Putamen (tissue), 1 donor: Measurements from ENCODE around the gene TRABD2B.

Experiments used
- DNase-seq: peaks from one replicate; pipeline ENCODE4 v3.0.0-alpha.2; 2016; ENCODE audit warnings: low spot score

Gene TRABD2B

GRCh38 chr1:47876587-47876963 is 120.6 kb downstream of the TRABD2B start:
- no peak for DNase-seq

- DNase-seq, result no peak
Measured at GRCh38 chr1:47875831-47876586, 121.2 kb downstream of the TRABD2B start.

- DNase-seq, result no peak
Measured at GRCh38 chr1:47875036-47875435, 122.1 kb downstream of the TRABD2B start.

DNA sequence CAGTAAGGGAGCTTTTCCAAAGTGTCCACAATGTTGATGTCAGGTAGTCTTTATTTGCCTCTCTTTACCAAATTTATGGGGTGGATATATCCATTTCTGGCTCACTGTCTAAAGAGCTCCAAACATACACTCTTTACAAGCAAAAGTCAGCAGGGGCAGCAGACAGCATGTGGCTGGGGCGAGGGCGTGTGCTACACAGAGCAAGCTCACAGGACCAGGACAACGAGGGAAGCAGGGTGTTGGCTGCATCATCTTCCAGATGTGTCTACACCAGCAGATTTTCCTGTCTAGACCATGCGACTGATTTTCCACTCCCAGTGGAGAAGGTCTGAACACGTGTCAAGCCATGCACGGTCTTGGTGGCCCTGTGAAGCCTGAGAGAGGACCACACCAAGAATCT is 123.8 kb downstream of the TRABD2B start:
- no peak for DNase-seq

- DNase-seq, result no peak
Measured at GRCh38 chr1:47872886-47873285, 124.3 kb downstream of the TRABD2B start.

GRCh38 chr1:47871799-47872353 is 125.3 kb downstream of the TRABD2B start:
- DNase-seq, result no peak

DNA sequence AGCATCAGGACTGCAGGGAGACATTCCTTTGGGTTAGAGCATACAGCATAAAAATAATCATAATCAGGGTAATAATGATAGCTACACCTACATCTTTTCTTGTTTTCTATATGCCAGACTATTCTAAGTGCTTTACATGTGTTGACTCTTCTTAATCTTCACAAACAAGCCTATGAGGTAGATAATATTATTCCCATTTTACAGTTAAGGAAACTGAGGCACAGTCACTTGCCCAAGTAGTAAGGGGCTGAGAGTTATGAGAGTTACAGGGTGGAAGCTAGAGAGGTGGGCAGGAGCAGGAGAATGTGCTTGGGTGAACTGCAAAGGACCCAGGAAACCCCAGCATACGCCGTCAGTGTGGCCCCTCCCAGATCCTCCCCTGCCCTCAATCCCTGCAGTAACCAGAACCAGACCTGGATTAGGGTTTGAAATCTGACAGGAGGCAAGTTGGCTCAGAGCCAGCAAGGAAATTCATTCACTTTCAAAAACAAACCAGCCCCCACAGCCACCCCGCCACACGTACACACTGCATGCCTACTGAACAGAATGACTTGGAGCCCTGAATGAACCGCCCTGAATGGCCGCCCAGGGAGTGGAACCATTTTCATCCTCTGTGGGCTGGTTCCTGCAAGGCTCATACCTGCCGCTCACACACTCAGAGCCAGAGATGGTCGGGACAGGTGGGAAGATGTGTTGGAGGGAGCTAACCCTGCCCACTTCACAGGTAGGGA is 126.1 kb downstream of the TRABD2B start:
- DNase-seq, result no peak

GRCh38 chr1:47870480-47870879 is 126.7 kb downstream of the TRABD2B start:
- no peak for DNase-seq

GRCh38 chr1:47868348-47868676 is 128.9 kb downstream of the TRABD2B start:
- no peak for DNase-seq

GRCh38 chr1:47867438-47868347 is 129.5 kb downstream of the TRABD2B start:
- DNase-seq, result no peak

DNA sequence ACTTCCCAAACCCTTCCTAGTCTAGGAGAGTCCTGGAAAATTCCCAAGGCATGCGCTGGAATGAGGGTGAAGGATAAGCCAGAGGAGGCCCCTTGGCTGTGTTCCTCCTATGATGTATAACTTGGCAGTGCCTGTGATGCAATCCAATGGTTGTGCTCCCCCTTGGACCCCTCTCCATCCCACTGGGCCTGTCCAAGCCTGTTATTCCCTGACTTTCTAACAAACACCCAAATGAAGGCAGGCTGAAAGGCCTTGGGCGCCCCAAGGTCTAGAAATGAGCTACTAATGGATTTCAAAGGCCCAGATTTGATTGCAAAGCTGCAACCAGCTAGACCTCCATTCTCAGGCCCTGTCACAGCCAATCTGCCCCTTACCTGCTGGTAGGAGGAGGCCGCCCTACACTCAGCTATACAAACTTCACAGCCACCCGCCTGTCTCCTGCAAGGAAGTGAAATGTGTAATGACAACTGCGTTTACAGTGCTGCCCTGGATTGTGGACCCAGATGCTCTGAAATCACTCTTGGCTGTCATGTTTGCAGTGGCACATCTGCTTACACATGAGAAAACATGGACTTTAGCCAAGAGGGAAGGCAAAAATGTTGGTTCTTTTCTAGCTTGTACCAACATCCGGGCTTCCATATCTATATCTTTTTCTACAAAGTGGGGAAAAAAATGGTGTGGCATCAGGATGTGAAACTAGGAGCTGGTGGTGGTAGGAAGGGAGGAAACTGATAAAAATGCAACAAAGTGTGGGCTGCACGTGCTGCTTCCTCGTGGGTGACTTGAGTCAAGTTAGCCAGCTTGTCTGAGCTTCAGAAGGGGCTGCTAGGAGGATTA is 130.4 kb downstream of the TRABD2B start:
- no peak for DNase-seq

DNA sequence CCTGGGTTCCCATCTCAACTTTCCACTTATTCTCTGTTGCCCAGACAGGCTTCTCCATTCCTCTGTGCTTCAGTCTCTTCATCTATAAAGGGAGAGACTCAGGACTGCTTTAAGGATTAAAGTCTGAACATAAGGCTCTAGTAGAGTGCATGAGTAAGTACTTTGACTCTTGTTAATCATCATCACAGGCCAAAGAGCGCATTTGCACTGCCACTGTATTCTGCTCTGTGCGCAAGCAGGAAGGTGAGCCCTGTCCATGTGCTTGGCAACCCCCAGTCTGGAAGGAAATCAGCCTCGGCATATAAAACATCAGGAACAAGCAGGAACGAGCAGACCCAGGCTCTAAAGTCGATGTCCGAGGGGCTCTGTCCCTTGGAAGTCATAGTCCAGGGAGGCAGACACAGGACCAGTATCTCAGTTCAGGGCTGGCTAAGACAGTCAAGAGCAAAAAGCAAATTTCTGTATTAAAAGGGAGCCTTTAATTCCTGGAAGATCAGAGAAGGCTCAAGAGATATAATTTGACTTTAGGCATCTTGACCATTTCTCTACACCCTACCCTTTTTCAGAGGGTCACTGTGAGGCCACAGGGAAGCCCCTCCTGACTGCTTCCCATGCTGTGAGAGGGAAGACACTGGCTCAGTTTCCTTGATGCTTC is 131.2 kb downstream of the TRABD2B start:
- no peak for DNase-seq

DNA sequence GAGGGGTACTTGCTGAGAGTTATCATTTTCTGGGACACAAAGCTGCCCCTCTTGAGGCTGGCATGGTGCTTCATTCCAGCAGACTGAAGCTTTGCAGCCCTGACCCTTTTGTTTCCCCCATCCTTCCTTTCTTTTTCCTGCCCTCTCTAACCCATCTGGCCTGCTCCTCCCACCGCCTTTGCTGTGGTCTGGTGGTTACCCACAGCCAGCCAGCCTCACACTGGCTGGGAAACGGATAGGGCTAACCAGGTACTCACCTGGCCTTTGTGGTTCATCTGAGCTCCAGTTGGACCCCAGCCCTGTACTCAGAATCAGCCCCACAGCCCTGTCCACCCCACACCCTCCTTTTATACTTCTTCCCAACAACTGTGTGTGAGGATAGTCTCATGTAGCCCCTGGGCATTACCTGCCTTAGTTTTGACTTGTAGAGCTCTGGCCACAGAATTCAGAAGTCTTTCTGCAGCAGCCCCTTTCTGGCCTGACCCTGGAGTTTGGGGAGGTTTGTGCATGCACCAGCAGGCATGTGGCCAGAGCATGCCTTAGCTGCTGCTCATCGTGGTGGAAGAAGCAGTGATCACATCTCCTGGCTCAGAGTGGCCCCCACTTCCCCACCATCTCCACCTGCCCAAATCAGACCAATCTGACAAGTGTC is 138.0 kb downstream of the TRABD2B start:
- DNase-seq, result no peak

- no peak for DNase-seq
Measured at GRCh38 chr1:47856996-47857395, 140.2 kb downstream of the TRABD2B start.

- DNase-seq, result no peak
Measured at GRCh38 chr1:47855230-47855629, 142.0 kb downstream of the TRABD2B start.

- no peak for DNase-seq
Measured at GRCh38 chr1:47854552-47855144, 142.5 kb downstream of the TRABD2B start.

DNA sequence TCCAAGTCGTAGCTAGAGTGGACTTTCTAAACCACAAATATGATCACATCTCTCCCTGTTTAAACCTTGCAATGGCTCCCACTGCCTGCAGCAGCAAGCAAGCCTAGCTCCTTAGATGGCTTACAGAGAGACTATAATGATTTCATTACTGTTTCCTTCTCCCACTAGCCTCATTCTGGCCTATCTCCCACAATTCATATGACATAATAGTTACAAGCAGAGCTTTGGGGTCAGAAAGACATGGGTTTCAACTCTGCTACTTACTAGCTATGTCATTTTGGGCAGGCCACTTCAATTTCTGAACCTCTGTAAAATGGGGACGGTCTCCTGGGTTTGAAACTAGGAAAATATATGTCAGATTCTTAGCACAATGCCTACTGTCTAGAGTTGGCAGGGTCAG is 143.3 kb downstream of the TRABD2B start:
- DNase-seq, result no peak

GRCh38 chr1:47853059-47853458 is 144.1 kb downstream of the TRABD2B start:
- no peak for DNase-seq

DNA sequence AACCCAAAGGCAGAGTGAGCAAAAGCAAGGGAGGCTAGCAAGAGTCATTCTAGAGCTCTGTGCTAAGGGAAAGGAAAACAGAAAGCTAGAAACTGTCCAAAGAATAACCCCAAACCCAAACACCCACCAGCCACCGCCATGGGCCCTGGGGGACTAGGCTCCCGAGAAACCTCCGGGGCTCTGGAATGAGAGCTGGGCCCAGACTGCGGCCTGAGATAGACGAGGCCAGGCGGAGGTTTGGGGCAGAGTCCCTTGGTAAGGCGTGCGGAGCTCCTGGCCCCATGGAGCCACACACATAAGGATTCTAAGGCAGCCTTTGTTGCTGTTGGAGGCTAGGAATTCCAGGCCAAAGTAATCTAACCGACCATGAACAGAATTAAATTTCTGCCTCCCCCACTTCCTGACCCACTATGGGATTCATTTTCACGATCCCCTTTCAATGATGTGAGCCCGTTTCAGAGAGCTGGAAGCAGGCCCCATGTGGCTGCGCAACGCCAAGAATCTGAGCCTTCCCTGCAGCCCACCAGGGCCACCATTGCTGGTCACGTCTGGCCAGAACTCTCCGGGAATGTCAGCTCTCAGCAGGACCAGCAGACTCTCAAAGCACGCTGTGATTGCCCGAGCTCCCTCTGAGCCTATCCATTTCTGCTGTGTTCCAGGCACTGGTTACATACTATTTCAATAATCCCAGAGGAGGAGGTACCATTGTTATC is 145.0 kb downstream of the TRABD2B start:
- no peak for DNase-seq
